Measurements from ENCODE around the gene NDRG4.

NDRG4 gene

DNA sequence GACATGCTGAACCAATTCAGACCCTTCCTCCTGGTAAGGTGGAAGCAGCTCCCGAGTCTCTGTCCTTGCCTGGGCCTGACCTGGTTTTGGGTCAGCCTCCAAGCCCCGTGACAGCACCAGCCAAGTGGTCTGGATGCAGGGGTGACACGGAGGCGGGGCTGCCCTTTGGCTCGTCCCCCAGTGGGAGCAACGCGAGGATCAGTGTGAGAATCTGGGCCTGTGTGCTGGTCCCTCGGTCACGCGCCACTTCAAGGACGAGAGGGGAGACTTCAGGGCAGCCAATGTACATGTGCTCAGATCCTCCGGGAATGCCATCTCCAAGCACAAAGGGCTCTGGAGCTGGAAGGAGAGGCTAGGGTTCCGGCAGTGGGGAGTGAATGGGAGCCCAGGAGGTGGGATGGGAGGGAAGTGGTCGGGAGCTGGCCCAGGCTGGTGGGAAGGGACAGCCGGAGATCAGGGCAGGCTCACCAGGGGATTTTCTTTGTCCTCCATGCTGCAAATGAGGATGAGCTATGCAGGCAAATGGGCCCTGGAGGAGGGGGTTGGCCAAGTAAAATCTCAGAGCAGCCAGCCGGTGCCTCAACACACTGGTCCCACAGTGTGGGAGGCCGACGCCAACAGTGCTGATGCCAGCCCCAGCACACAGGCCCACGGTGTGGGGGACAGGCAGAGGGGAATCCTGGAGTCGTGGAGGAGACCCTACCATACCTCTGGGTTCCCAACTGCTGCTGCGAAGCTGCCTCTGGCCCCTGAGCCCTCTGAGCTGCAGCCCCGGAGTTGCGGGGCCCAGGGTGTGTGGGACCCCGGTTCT lies 4.2 kb upstream of the NDRG4 start:
- DNase-seq, result no peak

DNA sequence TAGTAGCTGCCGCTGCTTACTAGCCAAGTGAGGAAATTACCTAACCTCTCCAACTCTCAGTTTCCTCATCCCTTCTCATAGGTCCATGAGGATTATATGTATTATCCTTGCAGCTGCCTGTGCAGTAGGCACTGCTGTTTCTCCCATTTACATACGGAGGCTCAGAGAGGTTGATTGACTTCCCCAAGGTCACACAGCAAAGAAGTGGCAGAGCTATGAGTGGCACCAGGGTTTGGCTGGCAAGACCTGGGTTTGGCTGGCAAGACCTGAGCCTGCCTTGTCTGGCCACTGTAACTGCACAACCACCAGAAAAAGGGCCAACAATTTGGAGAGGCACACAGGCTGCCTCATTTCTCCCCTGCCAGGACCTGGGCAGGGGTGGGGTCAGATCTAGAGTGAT lies 2.5 kb upstream of the NDRG4 start:
- no peak for DNase-seq

DNA sequence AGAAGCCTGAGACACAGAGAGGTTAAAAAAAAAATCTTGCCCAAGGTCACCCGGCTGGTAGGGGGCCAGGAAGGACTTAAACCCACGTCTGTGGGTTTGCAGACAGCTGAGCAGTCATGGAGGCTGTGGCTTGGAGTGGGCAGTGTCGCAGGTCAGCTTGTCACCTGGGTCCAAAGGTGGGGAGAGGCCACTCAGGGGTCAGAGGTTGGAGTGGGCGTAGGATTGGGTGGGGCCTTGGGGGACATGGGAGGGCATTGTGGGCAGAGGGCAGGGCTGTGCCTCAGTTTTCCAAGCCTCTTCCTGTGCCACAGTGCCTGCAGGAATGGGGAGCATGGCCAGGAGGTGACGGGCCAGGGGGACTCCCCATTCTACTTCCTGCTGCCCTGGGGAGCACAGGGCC lies 2.0 kb upstream of the NDRG4 start:
- no peak for DNase-seq

DNA sequence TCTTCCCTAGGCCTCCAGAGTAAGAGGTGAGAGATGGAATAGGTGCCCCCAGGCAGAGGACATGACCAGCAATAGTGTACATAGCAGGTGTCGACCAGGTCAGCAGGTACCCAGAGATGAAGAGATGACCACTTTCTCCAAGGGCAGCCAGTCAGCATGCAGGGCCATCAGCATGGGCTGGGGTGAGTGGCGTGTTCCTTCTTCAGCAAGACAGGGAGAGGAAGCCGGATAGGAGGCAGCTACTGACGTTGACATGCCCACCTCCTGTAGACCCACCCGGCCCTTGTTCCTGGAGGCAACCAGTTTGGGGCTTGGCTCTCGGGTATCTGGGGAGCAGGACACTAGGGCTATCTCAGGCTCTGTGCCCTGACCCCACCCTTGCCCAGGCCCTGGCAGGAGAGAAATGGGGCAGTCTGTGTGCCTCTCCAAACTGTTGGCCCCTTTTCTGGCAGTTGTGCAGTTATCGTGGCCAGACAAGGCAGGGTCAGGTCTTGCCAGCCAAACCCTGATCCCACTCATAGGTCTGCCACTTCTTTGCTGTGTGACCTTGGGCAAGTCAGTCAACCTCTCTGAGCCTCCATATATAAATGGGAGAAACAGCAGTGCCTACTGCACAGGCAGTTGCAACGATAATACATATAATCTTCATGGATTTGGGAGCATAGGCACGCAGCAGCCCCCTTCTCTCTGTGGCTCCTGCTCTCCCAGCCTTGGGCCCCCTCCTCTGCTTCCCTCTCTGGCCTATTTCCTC lies 1.4 kb upstream of the NDRG4 start:
- no peak for DNase-seq

DNA sequence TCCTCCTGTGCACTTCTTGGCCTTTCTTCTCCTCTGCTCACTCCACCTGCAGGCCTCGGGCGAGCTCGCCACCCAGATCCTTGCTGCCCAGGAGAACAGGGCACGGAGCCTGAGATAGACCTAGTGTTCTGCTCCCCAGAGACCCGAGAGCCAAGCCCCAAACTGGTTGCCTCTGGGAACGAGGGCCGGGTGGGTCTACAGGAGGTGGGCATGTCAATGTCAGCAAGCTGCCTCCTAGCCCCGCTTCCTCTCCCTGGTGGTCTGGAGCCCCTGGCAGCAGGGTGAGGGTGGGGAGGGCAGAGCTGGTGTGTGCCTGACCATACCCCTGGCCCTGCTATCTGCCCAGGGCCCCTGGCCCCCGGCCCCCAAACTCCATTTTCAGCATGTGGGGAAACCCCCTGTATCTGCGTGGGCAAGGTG lies 841 bp upstream of the NDRG4 start:
- no peak for DNase-seq

DNA sequence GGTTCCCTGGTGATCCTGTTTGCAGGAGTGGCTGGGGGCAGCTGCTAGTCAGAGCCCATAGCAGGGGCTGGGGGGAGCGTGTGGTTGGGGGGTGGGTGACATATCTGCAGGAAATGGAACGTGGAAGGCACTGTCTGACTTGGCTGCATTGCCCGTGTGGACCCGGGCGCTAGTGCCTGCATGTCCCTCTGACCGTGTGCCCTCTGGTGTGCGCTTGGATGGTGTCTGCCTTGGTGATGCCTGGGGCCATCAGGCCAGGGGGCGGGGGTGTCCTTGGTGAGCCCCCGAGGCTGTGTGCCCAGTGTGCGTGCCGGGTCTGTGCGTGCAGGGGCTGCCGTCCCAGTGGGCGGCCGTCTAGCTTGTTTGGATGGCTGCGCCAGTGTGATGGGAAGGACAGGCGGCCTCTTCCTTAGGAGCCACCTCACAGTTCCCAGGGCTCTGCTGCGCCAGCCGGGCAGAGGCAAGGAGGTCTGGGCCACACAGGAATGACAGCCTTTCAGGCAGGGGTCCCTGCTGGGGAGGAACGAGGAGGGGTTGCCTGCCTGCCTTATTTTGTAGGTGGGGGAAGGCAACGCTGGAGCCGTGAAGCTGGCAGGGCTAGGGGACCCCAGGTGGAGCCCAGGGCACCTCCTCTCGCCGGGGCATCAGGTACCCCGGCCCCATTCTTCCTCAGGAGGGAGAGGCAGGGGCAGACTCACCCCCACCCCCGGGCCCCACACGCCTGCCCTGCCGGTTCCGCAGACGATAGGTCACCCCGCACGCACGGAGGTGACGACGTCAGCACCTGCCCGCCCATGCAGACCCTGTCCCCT lies 693 bp downstream of the NDRG4 start:
- no peak for DNase-seq

DNA sequence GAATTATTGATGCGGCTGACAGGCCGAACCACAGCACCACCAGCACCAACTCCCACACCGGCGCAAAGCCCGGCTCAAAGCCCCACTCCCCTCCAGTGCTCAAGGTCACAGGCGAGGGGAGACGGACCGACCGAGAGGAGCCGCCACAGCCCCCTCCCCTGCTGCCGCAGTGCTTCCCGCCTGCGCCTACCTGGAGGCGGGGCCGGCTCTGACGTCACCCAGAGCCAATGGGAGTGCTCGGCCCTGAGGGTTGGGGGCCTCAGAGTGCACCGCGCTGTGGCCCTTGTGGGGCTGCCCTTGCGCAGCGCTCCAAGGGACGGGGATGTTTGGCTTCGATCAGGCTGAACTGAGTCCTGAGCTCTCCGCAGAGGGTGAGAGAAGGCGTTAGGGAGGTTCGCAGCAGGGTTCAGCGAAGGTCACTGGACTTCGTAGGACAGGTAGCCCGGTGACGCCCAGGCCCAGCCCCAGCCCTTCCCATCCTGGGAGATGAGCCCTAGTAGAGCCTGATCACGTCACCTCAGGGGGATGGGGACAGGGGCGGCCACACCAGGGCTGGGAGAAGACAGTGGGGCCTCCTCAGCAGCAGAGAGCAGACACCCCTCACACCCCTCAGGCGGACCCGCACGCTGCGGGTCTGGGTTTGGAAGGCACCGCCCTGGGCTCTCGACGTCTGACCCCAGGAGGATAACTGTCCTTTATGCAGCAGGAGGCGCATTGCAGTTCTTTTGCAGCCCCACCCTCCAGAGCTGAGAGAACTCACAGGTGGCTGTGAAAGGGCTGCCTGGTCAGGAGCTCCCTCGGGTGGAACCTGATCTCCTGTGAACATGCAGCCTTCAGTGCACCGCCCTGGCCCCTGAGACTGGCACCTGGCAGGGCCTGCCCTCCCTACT lies 1.5 kb downstream of the NDRG4 start:
- DNase-seq, result no peak

DNA sequence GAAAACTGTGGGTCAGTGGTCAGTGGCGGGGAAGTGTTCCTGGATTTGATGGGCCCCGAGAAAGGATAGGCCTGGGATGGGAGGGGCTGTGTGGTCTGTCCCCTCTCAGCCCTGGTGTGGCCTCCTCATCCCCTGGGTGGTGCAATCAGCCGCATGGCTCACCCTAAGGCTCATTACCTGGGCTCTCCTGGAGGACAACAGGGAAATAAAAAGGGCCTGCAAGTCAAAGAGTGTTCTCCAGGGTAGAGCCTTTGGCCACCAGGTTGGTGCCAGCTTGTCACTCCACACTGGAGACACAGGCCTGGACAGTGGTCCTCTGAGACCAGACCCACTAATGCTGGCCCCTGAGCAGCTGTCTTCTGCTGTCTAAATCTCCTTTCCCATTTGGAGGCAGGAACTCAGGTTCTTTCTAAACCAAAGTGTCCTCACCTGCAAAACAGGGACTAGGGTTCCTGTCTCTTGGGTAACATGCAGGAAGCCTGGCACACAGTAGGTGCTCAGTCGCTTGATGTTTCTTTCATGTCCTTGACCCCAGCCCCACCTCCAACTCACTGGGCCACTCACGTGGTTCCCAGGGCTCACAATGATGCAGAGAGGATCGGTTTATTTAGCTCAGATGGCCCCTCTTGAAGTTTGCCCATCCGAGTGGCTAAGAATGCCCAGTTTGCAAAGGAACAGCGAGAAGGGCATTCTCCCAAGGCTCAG lies 2.4 kb downstream of the NDRG4 start:
- no peak for DNase-seq

DNA sequence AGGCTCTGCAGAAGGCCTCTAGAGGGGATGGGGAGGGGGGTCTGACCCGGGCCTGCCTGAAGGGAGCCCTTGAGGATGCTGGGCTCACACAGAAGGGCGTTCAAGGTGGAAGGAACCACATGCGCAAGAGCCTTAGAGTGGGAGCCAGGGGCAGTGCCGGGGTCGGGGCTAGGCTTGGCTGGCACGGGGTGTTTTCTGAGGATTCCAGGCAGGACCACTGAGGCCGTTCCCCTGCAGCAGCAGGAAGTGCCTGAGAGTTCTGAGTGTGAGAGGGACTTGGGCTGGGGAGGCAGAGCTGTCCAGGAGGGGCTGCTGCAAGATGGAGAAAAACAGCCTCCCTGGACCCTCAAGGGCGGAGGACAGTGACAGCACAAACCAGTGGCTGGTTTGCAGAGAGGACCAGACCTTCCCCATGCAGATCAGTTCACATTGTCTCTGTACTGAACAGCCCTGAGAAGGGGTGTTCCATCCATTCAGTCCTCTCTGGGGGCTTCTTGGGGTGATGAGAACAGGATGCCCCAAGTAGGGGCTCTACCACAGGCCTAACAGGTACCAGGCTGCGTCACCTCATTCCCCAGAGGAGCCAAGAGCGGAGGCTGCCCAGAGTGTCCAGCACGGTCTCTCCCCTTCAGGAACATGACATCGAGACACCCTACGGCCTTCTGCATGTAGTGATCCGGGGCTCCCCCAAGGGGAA lies 3.4 kb downstream of the NDRG4 start:
- no peak for DNase-seq

DNA sequence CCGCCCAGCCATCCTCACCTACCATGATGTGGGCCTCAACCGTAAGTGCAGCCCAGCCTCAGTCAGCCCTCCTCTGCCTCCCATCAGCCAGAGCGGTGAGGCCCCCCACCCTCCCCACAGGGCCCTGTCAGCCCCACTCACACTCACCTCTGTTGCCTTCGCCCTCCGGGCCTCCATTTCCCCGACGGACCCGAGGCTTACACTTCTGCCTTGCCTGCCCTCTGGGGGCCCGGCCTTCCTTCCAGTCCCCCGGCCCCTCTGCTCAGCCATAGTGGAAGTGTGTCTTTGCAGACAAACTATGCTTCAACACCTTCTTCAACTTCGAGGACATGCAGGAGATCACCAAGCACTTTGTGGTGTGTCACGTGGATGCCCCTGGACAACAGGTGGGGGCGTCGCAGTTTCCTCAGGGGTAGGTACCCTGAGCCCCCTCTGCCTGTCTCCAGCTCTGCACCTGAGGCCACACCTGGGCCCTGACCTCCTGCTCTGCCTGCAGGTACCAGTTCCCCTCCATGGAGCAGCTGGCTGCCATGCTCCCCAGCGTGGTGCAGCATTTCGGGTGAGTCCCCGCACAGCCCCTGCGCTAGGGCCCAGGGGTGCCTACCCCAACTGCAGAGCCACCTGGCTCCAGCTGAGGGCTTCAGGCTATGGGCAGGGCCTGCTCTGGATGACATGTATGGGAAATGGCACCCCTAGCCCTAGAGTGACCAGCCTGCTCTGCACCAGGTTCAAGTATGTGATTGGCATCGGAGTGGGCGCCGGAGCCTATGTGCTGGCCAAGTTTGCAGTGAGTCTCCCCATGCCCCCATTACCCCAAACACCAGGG lies 4.1 kb downstream of the NDRG4 start:
- DNase-seq, result no peak

DNA sequence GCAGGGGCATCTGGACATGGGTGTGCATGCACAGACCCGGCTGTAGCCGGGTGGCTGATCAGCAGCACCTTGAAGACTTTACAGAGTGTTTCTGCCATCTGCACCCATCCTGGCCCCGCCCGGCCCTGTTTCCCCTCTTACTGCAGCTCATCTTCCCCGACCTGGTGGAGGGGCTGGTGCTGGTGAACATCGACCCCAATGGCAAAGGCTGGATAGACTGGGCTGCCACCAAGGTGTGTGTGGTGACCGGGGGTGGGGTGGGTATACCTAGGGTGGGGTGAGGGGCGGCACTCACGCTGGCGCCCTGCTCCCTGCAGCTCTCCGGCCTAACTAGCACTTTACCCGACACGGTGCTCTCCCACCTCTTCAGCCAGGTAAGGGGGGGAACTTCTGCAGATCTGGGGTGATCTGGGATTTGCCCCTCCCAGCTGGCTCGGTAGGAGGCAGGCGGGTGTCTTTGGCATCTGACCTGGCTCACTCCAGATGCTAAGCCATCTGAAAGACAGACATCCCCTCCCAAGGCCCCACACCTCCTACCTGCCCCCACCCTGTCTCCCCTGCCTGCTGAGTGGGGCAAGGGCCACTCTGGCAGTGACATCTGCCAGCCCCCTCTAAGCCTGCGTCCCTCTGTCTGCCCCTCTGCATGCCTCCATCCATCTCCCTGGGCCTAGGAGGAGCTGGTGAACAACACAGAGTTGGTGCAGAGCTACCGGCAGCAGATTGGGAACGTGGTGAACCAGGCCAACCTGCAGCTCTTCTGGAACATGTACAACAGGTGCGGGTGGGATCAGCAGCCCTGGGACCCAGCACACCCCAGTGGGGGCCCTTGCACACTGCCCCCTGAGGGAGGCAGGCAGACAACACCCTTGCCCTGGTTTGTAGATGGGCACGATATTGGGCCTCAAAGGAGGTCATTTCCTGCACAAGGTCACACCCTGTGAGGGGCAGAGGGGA lies 6.6 kb downstream of the NDRG4 start:
- DNase-seq, result no peak

DNA sequence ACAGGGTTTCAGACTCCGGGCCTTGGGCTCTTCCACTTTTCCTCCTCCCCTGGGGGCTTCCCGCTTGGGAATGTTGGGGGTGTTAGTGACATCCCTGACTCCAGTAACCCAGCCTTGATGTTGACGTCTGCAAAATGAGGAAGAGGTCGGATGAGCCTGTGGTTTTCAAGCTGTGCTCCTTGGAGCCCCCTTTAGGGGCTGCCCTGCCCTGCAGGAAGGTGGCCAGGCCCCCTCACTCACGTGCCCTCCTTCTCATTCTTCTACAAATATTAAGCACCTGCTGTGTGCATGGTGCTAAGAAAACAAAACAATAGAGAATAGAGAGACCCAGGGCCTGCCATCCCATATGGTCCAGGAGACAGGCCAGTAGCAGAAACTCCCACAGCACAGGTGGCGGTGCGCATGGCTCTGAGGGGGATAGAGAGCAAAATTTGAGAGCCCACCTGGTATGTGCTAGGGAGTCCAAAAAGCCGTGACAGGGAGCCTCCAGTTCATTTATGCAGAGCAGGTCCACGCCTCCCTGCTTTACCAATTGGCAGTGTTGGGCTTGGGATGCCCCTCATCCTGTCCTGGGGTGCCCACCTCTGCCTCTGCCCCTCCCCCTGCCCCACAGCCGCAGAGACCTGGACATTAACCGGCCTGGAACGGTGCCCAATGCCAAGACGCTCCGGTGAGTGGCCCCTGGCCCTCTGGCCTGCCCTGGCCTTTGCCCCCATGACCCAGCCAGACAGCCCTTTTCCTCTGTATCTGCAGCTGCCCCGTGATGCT lies 7.4 kb downstream of the NDRG4 start:
- no peak for DNase-seq

DNA sequence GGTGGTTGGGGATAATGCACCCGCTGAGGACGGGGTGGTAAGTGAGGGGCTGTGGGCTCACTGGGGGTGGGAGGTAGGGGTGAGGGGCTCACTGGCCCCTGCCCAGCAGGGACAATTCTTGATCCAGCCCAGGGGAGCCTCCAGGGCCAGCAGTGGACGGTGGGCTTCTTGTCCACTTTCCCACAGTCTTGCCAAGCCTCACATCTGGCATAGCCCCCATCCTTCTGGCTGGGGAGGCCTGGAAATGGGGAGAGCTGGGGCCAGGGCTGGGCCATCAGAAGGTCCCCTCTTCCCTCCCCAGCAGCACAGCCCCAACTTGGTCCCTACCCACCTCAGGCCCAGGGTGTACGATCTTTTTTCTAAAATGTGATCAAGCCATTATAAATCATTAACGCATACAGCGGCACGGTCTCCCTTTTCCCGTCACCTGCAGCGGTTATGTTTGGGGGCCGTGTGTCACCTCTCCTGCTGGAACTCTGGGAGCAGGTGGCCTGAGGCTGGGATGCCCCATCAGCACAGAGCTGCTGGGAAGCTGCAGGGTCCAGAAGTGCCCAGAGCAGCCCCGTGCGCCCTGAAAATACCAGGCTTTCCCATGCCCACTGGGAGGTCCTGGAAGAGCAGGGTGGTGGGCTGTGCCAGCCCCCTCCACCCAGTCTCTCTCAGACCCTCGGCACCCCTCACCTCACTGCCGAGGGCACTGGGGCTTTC lies 8.2 kb downstream of the NDRG4 start:
- DNase-seq, result no peak

DNA sequence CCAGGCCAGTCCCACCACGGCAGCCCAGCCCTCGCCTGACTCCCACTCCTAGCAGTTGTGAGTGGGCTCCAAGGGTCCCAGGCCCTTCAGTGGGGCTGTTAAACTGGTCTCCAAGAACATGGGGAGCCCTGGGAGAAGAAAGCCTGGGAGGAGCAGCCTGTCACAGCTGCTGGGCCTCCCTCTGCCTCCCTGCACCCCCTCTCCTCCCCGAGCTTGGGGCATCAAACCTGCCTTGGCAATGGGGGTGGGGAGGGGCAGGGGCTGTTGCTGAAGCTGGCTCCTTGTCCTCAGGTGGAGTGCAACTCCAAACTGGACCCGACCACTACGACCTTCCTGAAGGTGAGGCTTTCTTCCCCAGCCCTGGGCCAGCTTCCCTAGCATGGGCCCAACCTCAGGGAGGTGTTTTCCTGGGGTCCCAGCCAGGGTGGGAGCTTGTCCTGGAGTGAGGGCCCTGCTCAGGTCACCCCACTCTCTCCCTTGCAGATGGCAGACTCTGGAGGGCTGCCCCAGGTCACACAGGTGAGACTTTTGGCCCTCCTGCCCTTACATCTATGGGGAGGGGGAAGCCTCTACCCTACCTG lies 8.8 kb downstream of the NDRG4 start:
- no peak for DNase-seq

DNA sequence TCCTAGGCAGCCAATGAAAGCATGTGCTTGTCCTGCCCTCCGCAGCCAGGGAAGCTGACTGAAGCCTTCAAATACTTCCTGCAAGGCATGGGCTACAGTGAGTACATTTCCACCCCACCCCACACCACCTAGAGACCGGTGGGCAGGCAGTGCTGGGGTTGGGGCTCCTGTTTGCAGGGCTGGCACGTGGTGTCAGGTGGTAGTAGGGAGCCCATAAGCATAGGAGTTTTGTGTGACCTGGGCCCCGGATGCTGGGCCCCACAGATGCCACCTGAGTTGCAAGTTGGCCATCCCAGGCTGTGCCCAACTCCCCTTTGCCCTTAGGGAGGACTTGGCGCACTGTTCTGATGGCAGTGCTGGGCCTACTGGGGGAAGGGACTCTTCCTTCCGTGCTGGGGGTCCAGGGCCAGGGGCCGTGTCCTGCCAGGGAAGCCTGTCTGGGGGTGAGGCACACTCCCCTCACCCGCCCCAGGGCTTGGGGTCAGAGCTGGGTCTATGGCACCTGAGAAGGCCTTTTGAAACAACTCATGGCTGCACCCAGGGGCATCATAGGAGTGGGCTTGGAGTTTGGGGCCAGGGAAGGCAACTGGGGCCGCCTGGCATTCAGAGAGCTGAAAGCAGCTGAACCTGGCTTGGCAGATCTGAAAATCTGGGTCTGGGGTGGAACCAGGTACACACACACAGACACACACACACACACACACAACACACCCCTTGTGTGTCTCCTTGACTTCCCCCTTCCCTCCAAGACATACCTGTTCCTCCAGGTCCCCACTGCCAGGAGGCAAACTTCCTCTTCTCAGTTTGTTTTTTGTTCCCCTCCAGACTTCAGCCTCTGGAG lies 9.5 kb downstream of the NDRG4 start:
- no peak for DNase-seq

DNA sequence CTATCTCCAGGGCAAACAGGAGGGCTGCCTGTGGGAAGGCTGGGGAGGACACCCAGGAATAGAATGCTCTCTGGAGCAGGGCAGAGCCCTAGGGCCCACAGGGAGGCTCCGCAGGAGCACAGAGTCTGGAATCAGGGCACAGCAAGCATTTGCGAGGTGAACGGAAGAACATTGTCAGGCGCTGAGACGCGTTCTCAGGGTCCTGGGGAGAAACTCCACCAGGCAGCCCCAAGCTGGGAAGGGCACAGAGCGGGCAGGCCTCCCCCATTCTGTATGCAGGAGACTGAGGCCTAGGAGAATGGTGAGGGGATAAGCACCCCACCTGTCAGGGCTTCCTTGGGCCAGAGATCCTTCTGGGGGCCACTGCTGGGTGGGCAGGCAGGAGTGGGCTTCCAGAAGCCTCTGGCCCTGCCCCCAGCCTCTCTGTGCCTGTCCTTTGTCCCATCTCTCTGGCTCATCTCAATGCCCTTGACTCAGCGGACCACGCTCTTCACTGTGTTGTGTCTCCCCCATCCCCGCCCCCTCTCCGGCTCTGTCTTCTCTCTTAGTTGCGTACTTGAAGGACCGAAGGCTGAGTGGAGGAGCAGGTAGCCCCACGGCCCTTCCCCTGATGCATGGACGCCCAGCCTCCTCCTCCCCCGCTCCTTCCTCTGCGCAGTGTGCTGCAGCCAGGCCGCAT lies 10.3 kb downstream of the NDRG4 start:
- DNase-seq, result no peak

Data from NCI-H526 treated with DMSO at 0.1 percent for 48 hours (cell line).